Prostate gland (tissue), 2 donors: ENCODE data around the gene LTN1.

Experiments used
- CTCF ChIP-seq, 4 experiments: fragments of 200-600 bp in 2 of 4; fragments of 450-650 bp in 2 of 4; sonication (generic) in 2 of 4; IDR thresholded peaks; 1 replicate in 3 of 4; 2 replicates in 1 of 4; pipeline ENCODE4 v1.5.1; 2016 to 2019; ENCODE audit warnings: antibody characterized with exemption in 4 of 4, mild to moderate bottlenecking in 2 of 4, moderate library complexity in 2 of 4
- POLR2A ChIP-seq: fragments of 450-650 bp; IDR thresholded peaks from one replicate; pipeline ENCODE4 v1.6.1; 2016; ENCODE audit warnings: antibody characterized with exemption, mild to moderate bottlenecking

- TF ChIP-seq CTCF (IDR thresholded peaks at IDR 0.05) = no peak
- no peak for TF ChIP-seq POLR2A
Observed at GRCh38 chr21:28971171-28971570, 21.5 kb downstream of the LTN1 start.
